HG02884 (cell line): ENCODE data around the gene TACC3.

Experiments
- ATAC-seq: cut with Tn5 transposase; IDR thresholded peaks from one replicate; pipeline ENCODE4 v1.9.1; 2021; ENCODE audit warnings: mild to moderate bottlenecking, moderate library complexity; ENCODE audit not compliant: unreplicated experiment

Gene TACC3

GRCh38 chr4:1721666-1722550 lies 587 bp downstream of the TACC3 start:
- no peak for ATAC-seq

GRCh38 chr4:1722551-1723118 lies 1.3 kb downstream of the TACC3 start:
- ATAC-seq = no peak

GRCh38 chr4:1723131-1723801 lies 1.9 kb downstream of the TACC3 start:
- ATAC-seq = no peak

- no peak for ATAC-seq
Measured at GRCh38 chr4:1725521-1725920, 4.2 kb downstream of the TACC3 start.

GRCh38 chr4:1726146-1726934 lies 5.0 kb downstream of the TACC3 start:
- ATAC-seq = no peak

- no peak for ATAC-seq
Measured at GRCh38 chr4:1727117-1728031, 6.1 kb downstream of the TACC3 start.

- ATAC-seq = no peak
Measured at GRCh38 chr4:1728061-1728980, 7.0 kb downstream of the TACC3 start.

GRCh38 chr4:1730532-1731135 lies 9.3 kb downstream of the TACC3 start:
- no peak for ATAC-seq

GRCh38 chr4:1731180-1731579 lies 9.9 kb downstream of the TACC3 start:
- no peak for ATAC-seq

GRCh38 chr4:1732911-1733310 lies 11.6 kb downstream of the TACC3 start:
- no peak for ATAC-seq

- no peak for ATAC-seq
Measured at GRCh38 chr4:1735215-1735614, 13.9 kb downstream of the TACC3 start.

GRCh38 chr4:1736812-1737211 lies 15.5 kb downstream of the TACC3 start:
- no peak for ATAC-seq

- ATAC-seq = no peak
Measured at GRCh38 chr4:1737666-1738065, 16.3 kb downstream of the TACC3 start.

GRCh38 chr4:1738410-1738809 lies 17.1 kb downstream of the TACC3 start:
- ATAC-seq = no peak

- no peak for ATAC-seq
Measured at GRCh38 chr4:1739358-1739757, 18.0 kb downstream of the TACC3 start.

GRCh38 chr4:1740021-1740545 lies 18.8 kb downstream of the TACC3 start:
- no peak for ATAC-seq

GRCh38 chr4:1741208-1741607 lies 19.9 kb downstream of the TACC3 start:
- ATAC-seq = no peak

GRCh38 chr4:1743551-1743950 lies 22.2 kb downstream of the TACC3 start:
- no peak for ATAC-seq
